HG02970 (cell line): ENCODE data around the gene PIANP.
"Not testable (repeated sequence)": the region's sequence is repeated elsewhere in the genome, so short reads cannot be mapped to it uniquely, and the experiment has no call there.

Source experiments
- ATAC-seq: cut with Tn5 transposase; IDR thresholded peaks from one replicate; pipeline ENCODE4 v1.9.1; 2021; ENCODE audit warnings: mild to moderate bottlenecking, moderate library complexity, moderate number of reproducible peaks; ENCODE audit not compliant: unreplicated experiment, low FRiP score

Gene PIANP

GRCh38 chr12:6708351-6708750, 7.7 kb upstream of the PIANP start:
- not testable (repeated sequence) for ATAC-seq

- no peak for ATAC-seq
Observed at GRCh38 chr12:6703631-6704030, 3.0 kb upstream of the PIANP start.

- ATAC-seq = no peak
Observed at GRCh38 chr12:6701078-6701768, 608 bp upstream of the PIANP start.

GRCh38 chr12:6699989-6700645, 498 bp downstream of the PIANP start:
- no peak for ATAC-seq

- no peak for ATAC-seq
Observed at GRCh38 chr12:6699259-6699988, 1.2 kb downstream of the PIANP start.

- ATAC-seq = no peak
Observed at GRCh38 chr12:6698352-6699046, 2.1 kb downstream of the PIANP start.

GRCh38 chr12:6697584-6698351, 2.8 kb downstream of the PIANP start:
- ATAC-seq = no peak

- no peak for ATAC-seq
Observed at GRCh38 chr12:6696690-6697583, 3.7 kb downstream of the PIANP start.

GRCh38 chr12:6695313-6696045, 5.1 kb downstream of the PIANP start:
- no peak for ATAC-seq

- ATAC-seq = no peak
Observed at GRCh38 chr12:6694701-6695100, 5.9 kb downstream of the PIANP start.

GRCh38 chr12:6693832-6694355, 6.7 kb downstream of the PIANP start:
- no peak for ATAC-seq

- no peak for ATAC-seq
Observed at GRCh38 chr12:6692888-6693287, 7.7 kb downstream of the PIANP start.

GRCh38 chr12:6691473-6691872, 9.1 kb downstream of the PIANP start:
- ATAC-seq = no peak

- peak; percentile 82 for ATAC-seq
Observed at GRCh38 chr12:6688999-6689882, 11.4 kb downstream of the PIANP start, which contains the start of gene ZNF384. Gene ZNF384, minus strand, starts transcription at chr12:6689375. Its CDS starts 9,855 bp downstream, at chr12:6679520.

- ATAC-seq = peak; percentile 6
Observed at GRCh38 chr12:6688543-6688998, 12.0 kb downstream of the PIANP start.

GRCh38 chr12:6685814-6686213, 14.8 kb downstream of the PIANP start:
- no peak for ATAC-seq

- no peak for ATAC-seq
Observed at GRCh38 chr12:6684609-6685008, 16.0 kb downstream of the PIANP start.
